GM12892 (cell line): ENCODE data around the gene CPA1.

Experiments
- DNase-seq: peaks from one replicate; pipeline ENCODE4 v3.0.0; 2011; ENCODE audit not compliant: insufficient read length
- FAIRE-seq: peaks from 2 replicates; lab custom pipeline; 2011; peaks lifted over from hg19 to GRCh38; lab: Jason Lieb, UNC
- POLR2A ChIP-seq: IDR thresholded peaks from 2 replicates; pipeline ENCODE4 v1.6.1; 2011; ENCODE audit warnings: low read depth, low read length, control low read depth
- POLR2AphosphoS5 ChIP-seq: IDR thresholded peaks from 2 replicates; pipeline ENCODE4 v1.6.1; 2011; ENCODE audit warnings: low read depth, low read length, control low read depth
- TAF1 ChIP-seq: IDR thresholded peaks from 2 replicates; pipeline ENCODE4 v1.6.1; 2011; ENCODE audit warnings: low read depth, mild to moderate bottlenecking, control low read depth, low read length, borderline replicate concordance

The CPA1 gene

GRCh38 chr7:130380861-130381455 is 664 bp downstream of the CPA1 start:
- TF ChIP-seq POLR2AphosphoS5 (no peak), TAF1 (no peak), POLR2A (no peak)
- DNase-seq, result no peak
- FAIRE-seq, result no peak

DNA sequence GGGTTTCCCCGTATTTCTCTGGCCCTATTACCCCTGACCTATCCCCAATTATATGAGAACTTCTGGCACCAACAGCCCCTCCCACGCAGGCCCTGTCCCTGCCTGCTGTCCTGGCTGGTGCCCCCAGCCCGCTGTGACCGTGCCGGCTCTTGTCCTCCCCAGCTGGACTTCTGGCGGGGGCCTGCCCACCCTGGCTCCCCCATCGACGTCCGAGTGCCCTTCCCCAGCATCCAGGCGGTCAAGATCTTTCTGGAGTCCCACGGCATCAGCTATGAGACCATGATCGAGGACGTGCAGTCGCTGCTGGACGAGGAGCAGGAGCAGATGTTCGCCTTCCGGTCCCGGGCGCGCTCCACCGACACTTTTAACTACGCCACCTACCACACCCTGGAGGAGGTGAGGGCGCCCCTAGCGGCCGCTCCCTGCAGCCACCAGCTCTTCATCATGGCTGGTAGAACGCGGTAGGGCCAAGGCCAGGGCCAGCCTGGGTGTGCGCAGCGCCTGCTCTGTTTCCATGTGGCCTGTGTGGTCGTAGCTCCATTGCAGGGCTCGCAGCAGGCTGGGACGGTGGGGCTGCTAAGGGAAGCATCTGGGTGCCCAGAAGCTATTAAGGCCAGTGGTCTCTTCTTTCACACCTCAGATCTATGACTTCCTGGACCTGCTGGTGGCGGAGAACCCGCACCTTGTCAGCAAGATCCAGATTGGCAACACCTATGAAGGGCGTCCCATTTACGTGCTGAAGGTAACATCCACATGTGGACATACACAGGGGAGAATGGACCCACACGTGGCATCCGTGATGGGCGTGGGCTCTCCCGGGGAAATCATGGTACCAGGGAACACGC is 1.4 kb downstream of the CPA1 start:
- TF ChIP-seq POLR2AphosphoS5 (no peak), TAF1 (no peak), POLR2A (no peak)
- no peak for FAIRE-seq
- DNase-seq, result no peak

GRCh38 chr7:130383187-130383980 is 3.1 kb downstream of the CPA1 start:
- no peak for FAIRE-seq
- no peak for DNase-seq
- TF ChIP-seq POLR2AphosphoS5 (no peak), TAF1 (no peak)

DNA sequence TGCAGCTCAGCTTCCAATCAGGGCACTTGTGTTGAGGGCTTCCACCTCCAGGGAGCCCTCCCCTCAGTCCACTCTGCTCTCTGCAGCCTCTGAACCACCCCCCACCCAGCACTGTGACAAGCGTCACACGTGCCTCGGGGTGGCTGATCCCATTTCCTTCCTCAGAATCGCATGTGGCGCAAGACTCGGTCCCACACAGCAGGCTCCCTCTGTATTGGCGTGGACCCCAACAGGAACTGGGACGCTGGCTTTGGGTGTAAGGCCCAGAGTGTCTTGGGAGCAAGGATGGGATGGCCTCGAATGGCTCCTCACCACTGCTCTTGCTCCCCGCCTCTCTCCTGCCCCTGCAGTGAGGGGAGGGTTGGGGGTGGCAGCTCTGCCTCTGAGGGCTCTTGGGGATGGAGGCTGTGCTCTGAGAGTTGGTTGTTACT is 4.1 kb downstream of the CPA1 start:
- no peak for FAIRE-seq
- no peak for TF ChIP-seq TAF1
- no peak for TF ChIP-seq POLR2A
- TF ChIP-seq POLR2AphosphoS5, result no peak
- no peak for DNase-seq

DNA sequence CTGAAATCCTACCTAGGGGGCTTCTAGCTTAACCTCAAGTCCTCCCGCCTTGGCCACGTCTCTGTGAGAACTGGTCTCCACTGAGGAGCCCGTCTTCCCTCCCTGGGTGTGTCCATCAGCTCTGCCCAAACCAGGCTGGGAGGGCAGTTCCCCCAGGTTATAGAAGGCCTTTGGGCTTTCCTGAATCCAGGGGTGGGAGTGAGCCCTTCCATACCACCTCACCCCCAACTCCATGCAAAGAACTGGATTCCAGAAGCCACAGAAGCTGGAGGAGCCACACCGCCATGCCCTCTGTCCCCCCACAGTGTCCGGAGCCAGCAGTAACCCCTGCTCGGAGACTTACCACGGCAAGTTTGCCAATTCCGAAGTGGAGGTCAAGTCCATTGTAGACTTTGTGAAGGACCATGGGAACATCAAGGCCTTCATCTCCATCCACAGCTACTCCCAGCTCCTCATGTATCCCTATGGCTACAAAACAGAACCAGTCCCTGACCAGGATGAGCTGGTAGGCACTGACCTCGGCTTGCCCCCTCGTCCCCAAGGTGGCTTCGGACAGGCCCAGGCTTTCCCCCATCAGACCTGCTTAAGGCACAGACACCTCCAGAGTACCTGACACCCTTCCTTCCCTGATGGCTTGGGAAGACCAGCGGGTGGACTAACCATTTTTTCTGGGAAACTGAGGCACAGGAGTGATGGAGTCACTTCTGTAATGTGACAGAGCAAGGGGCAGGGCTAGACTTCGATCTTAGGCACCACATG is 4.7 kb downstream of the CPA1 start:
- no peak for DNase-seq
- no peak for TF ChIP-seq POLR2AphosphoS5
- TF ChIP-seq TAF1, result no peak
- no peak for TF ChIP-seq POLR2A

GRCh38 chr7:130385600-130386066 is 5.3 kb downstream of the CPA1 start:
- DNase-seq, result no peak
- no peak for TF ChIP-seq POLR2AphosphoS5
- TF ChIP-seq TAF1, result no peak
- no peak for TF ChIP-seq POLR2A
- no peak for FAIRE-seq

More for the DNA sequence above, 4.7 kb downstream of the CPA1 start:
- no peak for FAIRE-seq

- TF ChIP-seq POLR2A (no peak), POLR2AphosphoS5 (no peak), TAF1 (no peak)
- no peak for FAIRE-seq
- no peak for DNase-seq
Measured at GRCh38 chr7:130386876-130387275, 6.6 kb downstream of the CPA1 start.

- TF ChIP-seq TAF1, result no peak
- TF ChIP-seq POLR2AphosphoS5, result no peak
- TF ChIP-seq POLR2A, result no peak
- no peak for DNase-seq
- FAIRE-seq, result no peak
Measured at GRCh38 chr7:130387306-130387627, 7.0 kb downstream of the CPA1 start.

DNA sequence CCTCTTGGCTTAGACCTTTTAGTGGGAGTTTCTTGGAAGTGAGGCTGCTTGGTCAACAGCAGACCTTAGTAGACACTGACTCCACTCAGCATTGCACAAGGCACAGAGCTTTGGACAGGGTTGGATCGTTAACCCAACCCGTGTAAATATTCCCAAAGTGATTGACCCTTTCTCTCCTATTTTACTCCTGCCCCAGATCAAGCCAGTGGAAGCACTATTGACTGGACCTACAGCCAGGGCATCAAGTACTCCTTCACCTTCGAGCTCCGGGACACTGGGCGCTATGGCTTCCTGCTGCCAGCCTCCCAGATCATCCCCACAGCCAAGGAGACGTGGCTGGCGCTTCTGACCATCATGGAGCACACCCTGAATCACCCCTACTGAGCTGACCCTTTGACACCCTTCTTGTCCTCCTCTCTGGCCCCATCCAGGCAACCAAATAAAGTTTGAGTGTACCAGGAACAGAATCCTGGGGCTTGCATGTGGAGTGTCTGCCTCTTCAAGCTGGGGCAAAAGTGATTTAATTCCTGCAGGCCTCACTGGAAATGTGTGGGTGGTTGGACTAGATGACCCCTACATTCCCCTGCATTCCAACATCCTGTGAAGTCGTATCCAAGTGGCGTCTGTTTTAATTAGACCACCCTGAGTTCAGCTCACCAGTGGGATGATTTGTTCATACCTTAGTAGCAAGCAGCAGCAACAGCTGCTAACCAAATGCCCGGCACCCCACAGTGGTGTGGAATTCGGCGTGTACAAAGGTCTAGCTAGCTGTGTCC is 7.5 kb downstream of the CPA1 start:
- DNase-seq (no peak), FAIRE-seq (no peak)
- TF ChIP-seq POLR2AphosphoS5 (no peak), POLR2A (no peak), TAF1 (no peak)

- DNase-seq (no peak), FAIRE-seq (no peak)
- no peak for TF ChIP-seq POLR2AphosphoS5
- TF ChIP-seq TAF1, result no peak
- no peak for TF ChIP-seq POLR2A
Measured at GRCh38 chr7:130388671-130389070, 8.4 kb downstream of the CPA1 start.
